ENCODE measurements around the gene BMP15. TPM values are rescaled to one million over a fixed set of nuclear protein-coding genes. Genes with fewer than 3 reads are reported as not detected.

Gene BMP15
- not detected for total RNA-seq

DNA sequence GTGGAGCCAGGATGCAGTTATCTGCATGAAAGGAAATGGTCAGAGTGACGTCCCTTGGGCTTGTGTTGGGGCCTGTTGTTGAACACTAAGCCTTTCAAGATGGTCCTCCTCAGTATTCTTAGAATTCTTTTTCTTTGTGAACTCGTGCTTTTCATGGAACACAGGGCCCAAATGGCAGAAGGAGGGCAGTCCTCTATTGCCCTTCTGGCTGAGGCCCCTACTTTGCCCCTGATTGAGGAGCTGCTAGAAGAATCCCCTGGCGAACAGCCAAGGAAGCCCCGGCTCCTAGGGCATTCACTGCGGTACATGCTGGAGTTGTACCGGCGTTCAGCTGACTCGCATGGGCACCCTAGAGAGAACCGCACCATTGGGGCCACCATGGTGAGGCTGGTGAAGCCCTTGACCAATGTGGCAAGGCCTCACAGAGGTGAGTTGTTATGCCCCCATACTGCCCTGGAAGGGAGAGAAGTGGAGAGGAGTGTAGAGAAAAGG, at the start of gene BMP15:
Gene BMP15 (plus strand): TSS at position 51 of the 492 bp plus-strand sequence. CDS start 49 bp downstream, at position 100.
- Histone ChIP-seq H3K27me3 (no peaks in the 10 kb centered on the region), H3K4me1 (no peaks in the 10 kb centered on the region), H3K27ac (no peak within 1 kb of the TSS), H3K4me3 (no peak within 1 kb of the TSS), H3K36me3 (no peaks in the 10 kb centered on the region), H3K9me3 (no peaks in the 10 kb centered on the region)
- TF ChIP-seq POLR2AphosphoS5 (IDR thresholded peaks at IDR 0.05; ENCODE audit: insufficient read depth in 1 of 2, low read depth in 1 of 2) (no peak), POLR2A (IDR thresholded peaks at IDR 0.05) (no peak)
- TF ChIP-seq, protein P1, sequence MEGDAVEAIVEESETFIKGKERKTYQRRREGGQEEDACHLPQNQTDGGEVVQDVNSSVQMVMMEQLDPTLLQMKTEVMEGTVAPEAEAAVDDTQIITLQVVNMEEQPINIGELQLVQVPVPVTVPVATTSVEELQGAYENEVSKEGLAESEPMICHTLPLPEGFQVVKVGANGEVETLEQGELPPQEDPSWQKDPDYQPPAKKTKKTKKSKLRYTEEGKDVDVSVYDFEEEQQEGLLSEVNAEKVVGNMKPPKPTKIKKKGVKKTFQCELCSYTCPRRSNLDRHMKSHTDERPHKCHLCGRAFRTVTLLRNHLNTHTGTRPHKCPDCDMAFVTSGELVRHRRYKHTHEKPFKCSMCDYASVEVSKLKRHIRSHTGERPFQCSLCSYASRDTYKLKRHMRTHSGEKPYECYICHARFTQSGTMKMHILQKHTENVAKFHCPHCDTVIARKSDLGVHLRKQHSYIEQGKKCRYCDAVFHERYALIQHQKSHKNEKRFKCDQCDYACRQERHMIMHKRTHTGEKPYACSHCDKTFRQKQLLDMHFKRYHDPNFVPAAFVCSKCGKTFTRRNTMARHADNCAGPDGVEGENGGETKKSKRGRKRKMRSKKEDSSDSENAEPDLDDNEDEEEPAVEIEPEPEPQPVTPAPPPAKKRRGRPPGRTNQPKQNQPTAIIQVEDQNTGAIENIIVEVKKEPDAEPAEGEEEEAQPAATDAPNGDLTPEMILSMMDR (IDR thresholded peaks at IDR 0.05), result no peak
- no peak for DNase-seq (ENCODE audit: extremely low spot score in 2 of 2)
- intact Hi-C loops (cut with DNase I), result no loop called here

DNA sequence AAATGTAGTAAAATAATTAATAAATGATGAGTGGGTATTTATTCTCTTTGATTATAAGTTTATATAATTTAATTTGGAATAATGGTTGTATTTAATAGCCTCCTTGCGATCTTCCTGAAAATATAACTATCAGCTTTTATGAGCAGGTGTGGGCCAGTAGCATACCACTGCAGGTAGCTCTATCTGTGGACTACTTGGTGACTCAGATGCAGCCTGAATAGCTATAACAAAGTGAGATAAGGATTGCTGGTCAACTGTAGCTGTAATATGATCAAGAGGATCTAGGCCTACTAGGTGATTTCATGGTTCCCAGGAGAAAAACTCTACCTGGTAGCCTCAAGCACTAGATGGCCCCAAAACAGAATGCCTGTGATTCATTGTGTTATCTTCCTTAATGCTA, 47.1 kb upstream of the BMP15 start:
- H3K4me1 ChIP-seq, result no peaks in the 10 kb centered on the region
- intact Hi-C loops (cut with DNase I), result no loop called here
- no peak overlapping the region for H3K27ac ChIP-seq
- no peaks in the 10 kb centered on the region for H3K36me3 ChIP-seq
- no peak for DNase-seq (ENCODE audit: extremely low spot score in 2 of 2)
- no peaks in the 10 kb centered on the region for H3K9me3 ChIP-seq
- H3K27me3 ChIP-seq, result no peaks in the 10 kb centered on the region
- TF ChIP-seq POLR2AphosphoS5 (IDR thresholded peaks at IDR 0.05; ENCODE audit: insufficient read depth in 1 of 2, low read depth in 1 of 2), result no peak
- TF ChIP-seq, protein P1 (IDR thresholded peaks at IDR 0.05), result no peak
- no peak for TF ChIP-seq POLR2A (IDR thresholded peaks at IDR 0.05)
- H3K4me3 ChIP-seq, result no peak overlapping the region

DNA sequence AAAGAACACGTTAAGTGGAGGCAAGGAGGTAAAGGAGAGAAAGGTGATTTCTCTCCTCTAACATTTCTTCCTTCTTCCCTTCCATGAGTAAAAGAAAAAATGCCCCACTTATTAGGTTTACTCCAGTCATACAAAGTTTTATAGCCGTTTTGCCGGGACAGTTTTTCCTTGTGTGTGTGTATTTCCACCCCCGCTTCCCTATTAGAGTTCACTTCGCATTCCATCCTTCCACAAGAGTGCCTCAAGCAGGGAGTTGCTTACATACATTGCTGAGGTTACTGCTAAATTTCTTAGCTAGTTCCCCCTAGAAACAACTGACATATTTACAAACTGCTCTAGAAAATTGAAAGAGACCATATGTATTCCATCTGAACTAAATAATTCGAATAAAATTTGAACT, 45.2 kb upstream of the BMP15 start:
- Histone ChIP-seq H3K27ac (no peak overlapping the region), H3K36me3 (no peaks in the 10 kb centered on the region), H3K27me3 (no peaks in the 10 kb centered on the region), H3K4me3 (no peak overlapping the region), H3K9me3 (no peaks in the 10 kb centered on the region), H3K4me1 (no peaks in the 10 kb centered on the region)
- intact Hi-C loops (cut with DNase I), result no loop called here
- no peak for DNase-seq (ENCODE audit: extremely low spot score in 2 of 2)
- TF ChIP-seq, protein P1 (IDR thresholded peaks at IDR 0.05), result no peak
- no peak for TF ChIP-seq POLR2AphosphoS5 (IDR thresholded peaks at IDR 0.05; ENCODE audit: insufficient read depth in 1 of 2, low read depth in 1 of 2)

DNA sequence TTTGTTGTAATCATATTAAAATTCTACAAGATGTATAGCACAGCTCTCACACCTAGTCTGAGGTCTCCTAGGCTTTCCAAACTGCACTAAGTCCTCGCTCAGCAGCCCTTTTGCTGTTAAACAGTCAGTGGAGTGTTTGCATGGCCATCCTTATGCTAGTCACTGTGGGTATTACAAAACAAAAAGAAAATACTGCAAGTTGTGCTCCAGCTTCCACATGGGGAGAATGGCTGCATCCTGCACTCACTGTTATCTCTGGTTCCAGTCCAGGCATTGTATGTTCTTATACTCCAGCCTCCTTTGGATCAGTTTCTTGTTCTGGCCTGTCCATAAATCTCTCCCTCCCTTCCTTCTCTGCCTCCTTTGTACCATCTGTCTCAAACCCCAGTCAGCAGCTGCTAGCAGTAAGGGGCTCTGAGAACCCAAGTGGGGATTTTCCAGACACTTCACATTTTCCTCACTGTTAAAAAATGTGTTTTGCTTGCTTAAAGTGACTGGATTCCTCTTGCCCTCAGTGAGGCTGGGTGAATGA, 38.5 kb upstream of the BMP15 start:
- no peak for DNase-seq (ENCODE audit: extremely low spot score in 2 of 2)
- H3K4me1 ChIP-seq, result no peaks in the 10 kb centered on the region
- H3K27ac ChIP-seq, result no peak overlapping the region
- intact Hi-C loops (cut with DNase I), result no loop called here
- H3K9me3 ChIP-seq, result no peaks in the 10 kb centered on the region
- H3K4me3 ChIP-seq, result no peak overlapping the region
- H3K27me3 ChIP-seq, result no peaks in the 10 kb centered on the region
- TF ChIP-seq POLR2AphosphoS5 (IDR thresholded peaks at IDR 0.05; ENCODE audit: insufficient read depth in 1 of 2, low read depth in 1 of 2) (no peak), POLR2A (IDR thresholded peaks at IDR 0.05) (no peak)
- TF ChIP-seq, protein P1 (IDR thresholded peaks at IDR 0.05), result no peak
- H3K36me3 ChIP-seq, result no peaks in the 10 kb centered on the region

DNA sequence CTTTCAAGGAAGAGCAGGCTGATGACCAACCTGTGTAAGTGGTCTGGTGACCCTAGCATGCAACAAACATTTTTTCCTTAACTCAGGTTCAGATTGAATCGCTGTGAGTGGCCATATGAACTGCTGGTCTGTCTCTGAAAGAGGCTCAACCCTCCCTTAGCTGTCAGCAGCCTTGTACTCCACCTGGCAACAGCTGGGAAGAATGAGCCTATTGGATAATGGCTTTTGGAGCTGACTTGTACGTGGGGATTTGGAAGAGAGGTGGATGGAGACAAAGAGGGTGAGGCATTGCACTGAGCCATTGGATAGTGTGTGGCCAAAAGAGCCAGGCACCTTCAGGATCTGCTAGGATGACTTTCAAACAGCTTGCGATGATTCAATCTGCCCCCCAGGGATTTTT, 35.7 kb upstream of the BMP15 start:
- no peaks in the 10 kb centered on the region for H3K9me3 ChIP-seq
- no peaks in the 10 kb centered on the region for H3K27me3 ChIP-seq
- TF ChIP-seq POLR2A (IDR thresholded peaks at IDR 0.05), result no peak
- no peak for TF ChIP-seq POLR2AphosphoS5 (IDR thresholded peaks at IDR 0.05; ENCODE audit: insufficient read depth in 1 of 2, low read depth in 1 of 2)
- TF ChIP-seq, protein P1 (IDR thresholded peaks at IDR 0.05), result no peak
- DNase-seq (ENCODE audit: extremely low spot score in 2 of 2), result no peak
- intact Hi-C loops (cut with DNase I), result no loop called here
- no peak overlapping the region for H3K27ac ChIP-seq
- no peaks in the 10 kb centered on the region for H3K4me1 ChIP-seq
- no peak overlapping the region for H3K4me3 ChIP-seq
- no peaks in the 10 kb centered on the region for H3K36me3 ChIP-seq
